CD14-positive monocyte (primary cell): ENCODE results near the gene CPAMD8. TPM values are rescaled to one million over a fixed set of nuclear protein-coding genes. Genes with fewer than 3 reads are reported as not detected.

Source experiments
- DNase-seq, 3 donors: peaks; one replicate each; pipeline ENCODE4 v3.0.0-alpha.2; 2011 to 2022
- H2AFZ ChIP-seq: 2 replicates; pipeline ENCODE4 v1.6.0; 2012; ENCODE audit warnings: mild to moderate bottlenecking, low read depth, low read length, inconsistent platforms; ENCODE audit not compliant: insufficient read depth, poor library complexity, severe bottlenecking
- H3K27ac ChIP-seq, 2 donors: 1 replicate in 1 of 2; 2 replicates in 1 of 2; pipeline ENCODE4 v1.5.1; 2012 to 2013; ENCODE audit warnings: low read length in 2 of 2, control low read depth in 1 of 2, inconsistent platforms in 1 of 2, low read depth in 1 of 2, mild to moderate bottlenecking in 1 of 2
- H3K27me3 ChIP-seq, 2 donors: one replicate each; pipeline versions ENCODE4 v1.6.0 to v1.6.1; 2011 to 2013; ENCODE audit warnings: low read length in 2 of 2; ENCODE audit not compliant: control insufficient read depth in 2 of 2, insufficient read depth in 2 of 2
- H3K36me3 ChIP-seq, 2 donors: replicated peaks in 1 of 2; 1 replicate in 1 of 2; 2 replicates in 1 of 2; pipeline versions ENCODE4 v1.5.1 to v1.6.1; 2012 to 2013; ENCODE audit warnings: low read length in 2 of 2, control low read depth in 1 of 2, inconsistent platforms in 1 of 2, mild to moderate bottlenecking in 1 of 2; ENCODE audit not compliant: insufficient read depth in 2 of 2, control insufficient read depth in 1 of 2
- H3K4me1 ChIP-seq, 2 donors: 1 replicate in 1 of 2; 2 replicates in 1 of 2; pipeline versions ENCODE4 v1.5.1 to v1.6.1; 2012 to 2013; ENCODE audit warnings: low read length in 2 of 2, control low read depth in 1 of 2, inconsistent platforms in 1 of 2, mild to moderate bottlenecking in 1 of 2, moderate library complexity in 1 of 2; ENCODE audit not compliant: insufficient read depth in 2 of 2, control insufficient read depth in 1 of 2
- H3K4me2 ChIP-seq: replicated peaks from 2 replicates; pipeline ENCODE3; 2012; ENCODE audit warnings: low read length, moderate library complexity, mild to moderate bottlenecking; ENCODE audit not compliant: poor library complexity, severe bottlenecking; ENCODE audit errors: extremely low read depth
- H3K4me3 ChIP-seq, 3 experiments: fragments of 200-600 bp in 1 of 3; sonication (generic) in 1 of 3; replicated peaks in 1 of 3; 1 replicate in 2 of 3; 2 replicates in 1 of 3; pipeline ENCODE4 v1.5.1; 2011 to 2013; ENCODE audit warnings: low read length in 3 of 3, mild to moderate bottlenecking in 3 of 3, control low read depth in 2 of 3, low read depth in 2 of 3, inconsistent platforms in 1 of 3, moderate library complexity in 1 of 3
- H3K79me2 ChIP-seq: 2 replicates; pipeline ENCODE4 v1.6.0; 2012; ENCODE audit warnings: mild to moderate bottlenecking, control low read depth, inconsistent platforms, low read length, moderate library complexity; ENCODE audit not compliant: insufficient read depth
- H3K9ac ChIP-seq: 2 replicates; pipeline ENCODE4 v1.6.0; 2017; ENCODE audit warnings: low read length, mild to moderate bottlenecking; ENCODE audit not compliant: insufficient read depth, poor library complexity, severe bottlenecking
- H3K9me3 ChIP-seq, 2 donors: replicated peaks in 1 of 2; 1 replicate in 1 of 2; 2 replicates in 1 of 2; pipeline versions ENCODE4 v1.5.1 to v1.6.1; 2012 to 2013; ENCODE audit warnings: low read length in 2 of 2, control low read depth in 1 of 2; ENCODE audit not compliant: control insufficient read depth in 1 of 2, insufficient read depth in 1 of 2
- H4K20me1 ChIP-seq: 2 replicates; pipeline ENCODE4 v1.6.0; 2012; ENCODE audit warnings: mild to moderate bottlenecking, low read length, control low read depth, moderate library complexity; ENCODE audit not compliant: insufficient read depth
- H3K27ac Mint-ChIP-seq, 7 donors: one replicate each; pipeline ENCODE4 v1.8.0; 2020; ENCODE audit warnings: mild to moderate bottlenecking in 7 of 7, mixed read lengths in 7 of 7, moderate library complexity in 6 of 7, inconsistent platforms in 2 of 7
- H3K27me3 Mint-ChIP-seq, 3 donors: one replicate each; pipeline ENCODE4 v1.8.0; 2021 to 2022; ENCODE audit warnings: low read depth in 3 of 3, mild to moderate bottlenecking in 3 of 3, mixed read lengths in 3 of 3, moderate library complexity in 3 of 3, inconsistent platforms in 1 of 3
- H3K36me3 Mint-ChIP-seq, 2 donors: one replicate each; pipeline ENCODE4 v1.8.0; 2020; ENCODE audit warnings: mixed read lengths in 2 of 2, inconsistent platforms in 1 of 2, mild to moderate bottlenecking in 1 of 2
- H3K4me1 Mint-ChIP-seq: one replicate; pipeline ENCODE4 v1.8.0; 2020; ENCODE audit warnings: mild to moderate bottlenecking, mixed read lengths
- H3K4me3 Mint-ChIP-seq, 2 donors: one replicate each; pipeline ENCODE4 v1.8.0; 2020; ENCODE audit warnings: mild to moderate bottlenecking in 2 of 2, mixed read lengths in 2 of 2, moderate library complexity in 1 of 2
- H3K9me3 Mint-ChIP-seq, 7 donors: one replicate each; pipeline ENCODE4 v1.8.0; 2020 to 2022; ENCODE audit warnings: mixed read lengths in 7 of 7, mild to moderate bottlenecking in 6 of 7, moderate library complexity in 6 of 7, inconsistent platforms in 2 of 7
- WGBS: methylation state at CpG from one replicate; pipeline ENCODE4 v1.1.5; 2013; ENCODE audit warnings: missing lambda C conversion rate; ENCODE audit not compliant: insufficient coverage; 5-methylcytosine and 5-hydroxymethylcytosine counted together
- intact Hi-C, 2 donors: fragments of 100-400 bp; cut with micrococcal nuclease; formaldehyde crosslinking; loops; one replicate each; pipeline versions ENCODE4 v1.15.0 to v1.15.1; 2023
- polyA plus RNA-seq, 3 donors: library from polyadenylated mRNA; depleted of rRNA in 1 of 3; unstranded in 2 of 3; stranded (reverse) in 1 of 3; fragments of 300-500 nt in 2 of 3; fragments of >200 nt in 1 of 3; fragmentation: Illumina TruSeq in 2 of 3; gene quantifications; 1 replicate in 2 of 3; 2 replicates in 1 of 3; pipeline ENCODE4 v1.2.3, GENCODE V29; 2012 to 2021
- TF ChIP-seq, protein P1 (sequence below): fragments of 200-600 bp; IDR thresholded peaks from one replicate; pipeline ENCODE4 v1.8.0; 2022; ENCODE audit warnings: antibody characterized with exemption, mild to moderate bottlenecking

CPAMD8 gene
- polyA plus RNA-seq, 3 donors: 5.1 to 53.4 (median 5.4) TPM

DNA sequence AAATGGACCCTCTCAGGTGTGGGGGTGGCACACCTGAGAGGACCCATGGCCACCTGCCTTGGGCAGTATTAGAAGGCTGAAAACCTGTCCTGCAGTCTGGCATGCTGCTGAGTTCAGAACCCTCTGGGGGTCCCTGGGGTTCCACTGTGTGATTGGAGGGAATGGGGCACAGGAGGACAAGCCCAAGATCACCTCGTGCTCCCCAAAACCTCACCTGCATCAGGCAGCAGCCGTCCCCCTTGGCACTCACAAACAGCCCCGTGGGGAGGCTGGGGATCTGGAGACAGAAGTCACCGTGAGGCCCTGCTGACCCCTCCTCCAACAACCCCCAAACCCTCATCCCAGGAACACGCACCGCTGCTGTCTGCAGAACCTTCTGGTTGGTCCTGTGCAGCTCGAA is 123.3 kb downstream of the CPAMD8 start:
- no peaks in the 10 kb centered on the region for H3K36me3 ChIP-seq
- H3K4me1 ChIP-seq: peaks cover 27 to 30% of the 10 kb centered on the region in 2 donors
- TF ChIP-seq, protein P1, sequence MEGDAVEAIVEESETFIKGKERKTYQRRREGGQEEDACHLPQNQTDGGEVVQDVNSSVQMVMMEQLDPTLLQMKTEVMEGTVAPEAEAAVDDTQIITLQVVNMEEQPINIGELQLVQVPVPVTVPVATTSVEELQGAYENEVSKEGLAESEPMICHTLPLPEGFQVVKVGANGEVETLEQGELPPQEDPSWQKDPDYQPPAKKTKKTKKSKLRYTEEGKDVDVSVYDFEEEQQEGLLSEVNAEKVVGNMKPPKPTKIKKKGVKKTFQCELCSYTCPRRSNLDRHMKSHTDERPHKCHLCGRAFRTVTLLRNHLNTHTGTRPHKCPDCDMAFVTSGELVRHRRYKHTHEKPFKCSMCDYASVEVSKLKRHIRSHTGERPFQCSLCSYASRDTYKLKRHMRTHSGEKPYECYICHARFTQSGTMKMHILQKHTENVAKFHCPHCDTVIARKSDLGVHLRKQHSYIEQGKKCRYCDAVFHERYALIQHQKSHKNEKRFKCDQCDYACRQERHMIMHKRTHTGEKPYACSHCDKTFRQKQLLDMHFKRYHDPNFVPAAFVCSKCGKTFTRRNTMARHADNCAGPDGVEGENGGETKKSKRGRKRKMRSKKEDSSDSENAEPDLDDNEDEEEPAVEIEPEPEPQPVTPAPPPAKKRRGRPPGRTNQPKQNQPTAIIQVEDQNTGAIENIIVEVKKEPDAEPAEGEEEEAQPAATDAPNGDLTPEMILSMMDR: no peak
- intact Hi-C loops: no loop called here
- H3K4me3 ChIP-seq: no peak overlapping the region
- no peaks in the 10 kb centered on the region for H3K9me3 ChIP-seq
- H3K27me3 Mint-ChIP-seq: peaks cover 7 to 20% (median 15%) of the 10 kb centered on the region in 3 donors
- no peaks in the 10 kb centered on the region for H3K79me2 ChIP-seq
- H2AFZ ChIP-seq: no peak overlapping the region
- H3K4me3 Mint-ChIP-seq: no peak overlapping the region
- no peak overlapping the region for H3K9ac ChIP-seq
- H3K27me3 ChIP-seq: no peaks in the 10 kb centered on the region
- no peaks in the 10 kb centered on the region for H4K20me1 ChIP-seq
- peaks cover 4 to 8% of the 10 kb centered on the region in 2 donors for H3K36me3 Mint-ChIP-seq
- DNase-seq: no peak
- peak overlapping the region in 1 of 7 donors; percentile 25 for H3K27ac Mint-ChIP-seq
- H3K4me2 ChIP-seq: no peak overlapping the region
- whole genome bisulfite sequencing: no CpG with 5 or more reads among the region's 7 CpGs
- peaks cover 0 to 5% (median 2%) of the 10 kb centered on the region in 7 donors for H3K9me3 Mint-ChIP-seq
- no peak overlapping the region for H3K27ac ChIP-seq
- peaks cover 20% of the 10 kb centered on the region for H3K4me1 Mint-ChIP-seq

DNA sequence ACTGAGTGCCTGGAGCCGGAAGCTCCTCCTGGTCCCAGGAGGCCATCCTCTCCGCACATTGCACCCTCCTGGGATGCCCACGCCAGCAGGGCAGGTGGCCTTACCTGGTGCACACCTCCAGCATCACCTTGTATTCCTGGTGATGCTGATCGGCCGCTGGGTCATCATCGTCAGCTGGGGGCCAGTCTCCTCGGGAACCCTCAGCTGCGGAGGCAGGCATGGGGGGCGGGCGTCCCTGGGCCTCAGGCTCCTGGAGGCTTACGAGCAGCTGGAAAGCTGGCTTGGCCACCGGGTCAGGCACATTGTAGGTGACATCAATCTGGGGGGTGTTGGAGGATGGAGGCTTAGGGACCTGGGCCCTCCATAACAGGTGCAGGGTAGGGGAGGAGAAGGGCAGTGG is 124.1 kb downstream of the CPAMD8 start:
- H3K36me3 ChIP-seq: no peaks in the 10 kb centered on the region
- Mint-ChIP-seq H3K27me3 (peaks cover 7 to 21% (median 20%) of the 10 kb centered on the region in 3 donors), H3K9me3 (peaks cover 0 to 5% (median 2%) of the 10 kb centered on the region in 7 donors), H3K4me3 (no peak overlapping the region), H3K4me1 (peaks cover 24% of the 10 kb centered on the region), H3K36me3 (peaks cover 5 to 8% of the 10 kb centered on the region in 2 donors), H3K27ac (peak overlapping the region in 2 of 7 donors; percentile 36 to 60)
- DNase-seq: no peak
- TF ChIP-seq, protein P1: no peak
- no peaks in the 10 kb centered on the region for H3K27me3 ChIP-seq
- peaks cover 35 to 36% of the 10 kb centered on the region in 2 donors for H3K4me1 ChIP-seq
- no peak overlapping the region for H3K4me2 ChIP-seq
- no peaks in the 10 kb centered on the region for H4K20me1 ChIP-seq
- H3K27ac ChIP-seq: no peak overlapping the region
- intact Hi-C loops: no loop called here
- no peak overlapping the region for H3K9ac ChIP-seq
- no peaks in the 10 kb centered on the region for H3K9me3 ChIP-seq
- no peak overlapping the region for H3K4me3 ChIP-seq
- no peak overlapping the region for H2AFZ ChIP-seq
- WGBS: 96% methylated on average over 11 of the region's 12 CpGs
- H3K79me2 ChIP-seq: no peaks in the 10 kb centered on the region
